ENCODE data around the gene KCNAB2.
A peak's percentile ranks its signal among the peaks of the same experiment; 100 is the strongest.

KCNAB2 gene

GRCh38 chr1:6129313-6129712, 83.6 kb downstream of the KCNAB2 start:
- no peak for DNase-seq (ENCODE audit: low read depth)

DNA sequence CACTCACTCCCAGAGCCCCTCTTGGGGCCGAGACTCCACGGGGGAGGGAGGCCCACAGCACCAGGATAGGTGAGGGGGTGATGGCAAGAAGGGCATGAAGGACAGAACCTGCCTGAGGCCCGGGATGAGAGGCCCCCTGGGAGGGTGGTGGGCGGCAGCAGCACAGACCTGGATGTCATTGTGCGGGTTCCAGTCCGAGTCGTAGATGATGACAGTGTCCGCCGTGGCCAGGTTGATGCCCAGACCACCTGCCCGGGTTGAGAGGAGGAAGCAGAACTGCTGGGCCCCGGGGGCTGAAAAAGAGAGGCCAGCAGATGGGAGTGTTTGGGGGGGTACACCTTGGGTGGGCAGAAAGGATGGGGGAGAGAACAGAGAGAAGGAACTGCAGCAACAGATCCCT, 84.3 kb downstream of the KCNAB2 start:
- no peak for DNase-seq (ENCODE audit: low read depth)

DNA sequence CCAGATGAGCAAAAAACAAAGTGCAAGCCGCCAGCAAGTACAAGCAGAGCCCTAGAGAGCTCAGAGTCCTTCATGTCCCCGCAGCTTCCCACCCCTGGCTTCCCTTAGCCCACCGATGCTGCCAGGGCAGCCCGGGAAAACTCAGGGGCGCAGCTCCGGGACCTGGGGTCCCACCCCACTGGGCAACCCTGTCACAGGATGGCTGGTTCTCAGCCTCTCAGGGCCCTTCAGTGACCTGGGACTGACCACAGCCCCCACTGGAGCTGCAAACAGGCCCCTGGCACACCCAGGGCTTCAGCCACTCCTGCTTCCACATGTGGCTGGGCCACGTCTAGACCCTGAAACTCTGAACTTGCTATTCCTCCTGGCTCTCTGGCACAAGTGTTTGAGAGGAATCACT, 84.9 kb downstream of the KCNAB2 start:
- DNase-seq (ENCODE audit: low read depth), result no peak

DNA sequence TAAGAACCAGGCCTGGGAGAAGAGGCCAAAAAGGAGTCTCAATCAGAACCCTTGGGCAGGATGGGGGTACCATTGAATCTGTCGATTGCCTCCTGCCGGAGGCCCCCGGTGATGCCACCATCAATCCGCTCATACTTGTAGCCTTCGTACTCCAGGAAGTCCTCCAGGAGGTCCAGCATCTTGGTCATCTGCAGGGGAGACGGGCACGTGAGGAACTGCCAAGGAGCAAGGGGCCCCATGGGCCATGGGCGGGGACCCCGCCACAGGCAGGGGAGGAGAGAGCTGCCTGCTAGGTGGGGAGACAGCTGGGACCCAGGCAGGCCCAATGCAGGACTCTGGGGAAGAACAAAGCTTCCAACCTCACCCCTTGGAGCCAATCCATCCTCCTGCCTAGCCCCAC, 85.9 kb downstream of the KCNAB2 start:
- no peak for DNase-seq (ENCODE audit: low read depth)

DNA sequence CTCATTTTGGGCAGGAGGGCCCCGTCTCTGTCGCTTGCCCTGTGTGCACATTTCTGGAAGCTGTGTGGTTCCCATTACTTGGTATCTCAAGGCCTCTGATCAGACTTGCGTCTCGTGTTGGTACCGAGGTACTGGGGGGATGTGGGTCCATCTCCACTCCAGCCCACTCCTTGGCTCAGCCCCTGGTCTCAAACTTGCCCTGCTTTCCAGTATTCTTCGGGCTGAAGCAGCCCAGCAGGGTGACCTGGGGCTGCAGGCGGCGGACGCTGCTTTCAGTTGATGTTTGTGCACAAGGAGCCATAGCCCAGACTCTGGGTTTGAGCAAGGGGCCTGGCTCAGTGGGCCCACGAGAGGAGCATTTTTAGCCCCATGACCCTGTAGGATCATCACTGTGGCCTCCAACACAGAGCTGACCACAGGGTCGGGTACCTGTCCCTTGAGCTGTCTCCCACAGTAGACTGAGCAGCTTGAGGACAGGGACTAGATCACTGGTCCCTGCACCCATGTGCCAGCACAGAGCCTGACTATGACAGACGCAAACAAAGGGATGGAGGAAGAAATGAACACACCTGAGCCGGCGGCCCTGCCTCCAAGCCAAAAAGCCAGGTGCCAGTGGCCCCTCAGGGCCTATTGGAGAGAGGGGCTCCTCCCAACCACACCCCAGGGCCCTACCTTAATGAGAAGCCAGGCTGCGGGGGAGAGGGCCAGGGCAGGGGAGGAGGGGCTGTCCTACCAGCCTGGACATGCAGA, 87.6 kb downstream of the KCNAB2 start:
- DNase-seq (ENCODE audit: low read depth), result no peak

DNA sequence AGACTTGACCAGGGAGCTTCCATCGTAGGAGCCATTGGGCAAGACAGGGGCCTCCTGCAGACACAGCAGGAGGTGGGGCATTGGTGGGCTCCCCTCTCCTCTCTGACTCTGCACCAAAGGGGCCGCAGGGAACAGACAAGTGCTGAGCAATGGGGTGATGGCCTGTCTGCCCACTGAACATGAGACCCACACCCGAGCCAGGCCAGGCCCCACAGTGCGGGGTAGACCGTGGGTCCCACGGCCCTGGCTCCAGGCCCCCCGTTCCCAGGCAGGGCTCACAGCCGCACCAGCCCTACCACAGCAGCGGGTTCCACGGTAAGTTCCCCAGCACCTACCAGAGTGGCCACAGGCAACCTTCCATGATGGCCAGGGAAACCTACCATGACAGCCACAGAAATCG, 88.5 kb downstream of the KCNAB2 start:
- no peak for DNase-seq (ENCODE audit: low read depth)

DNA sequence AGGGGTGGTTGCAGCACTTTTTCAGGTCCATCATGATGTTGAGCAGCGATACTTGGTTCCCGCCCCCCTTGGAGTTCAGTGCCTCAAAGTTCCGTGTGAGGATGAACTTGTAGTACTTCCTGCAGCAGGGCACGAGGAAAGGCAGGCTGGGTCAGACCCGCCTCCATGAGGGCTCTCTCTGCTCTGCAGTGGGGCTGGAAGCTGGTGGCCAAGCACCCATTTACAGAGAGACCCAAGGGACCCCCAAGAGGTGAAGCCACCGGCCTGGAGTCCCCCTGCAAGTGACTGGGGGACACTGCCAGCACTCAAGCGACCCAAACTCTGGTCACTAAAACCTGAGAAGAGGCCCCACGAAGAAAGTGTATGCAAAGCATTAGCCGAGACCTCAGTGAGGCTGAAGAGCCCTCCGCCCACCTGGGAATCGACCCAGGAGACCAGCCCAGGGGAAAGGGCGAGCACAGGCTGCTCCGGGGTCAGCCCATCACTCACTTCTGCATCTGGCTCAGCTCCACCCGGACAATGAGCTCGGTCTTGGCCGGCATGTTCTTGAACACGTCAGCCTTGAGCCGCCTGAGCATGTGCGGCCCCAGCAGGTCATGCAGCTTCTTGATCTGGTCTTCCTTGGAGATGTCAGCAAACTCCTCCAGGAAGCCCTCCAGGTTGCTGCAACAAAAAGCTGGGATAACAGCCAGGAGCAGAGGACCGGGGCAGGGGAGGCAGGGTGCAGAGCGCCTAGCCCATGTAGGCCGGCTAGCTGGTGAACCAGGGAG, 89.2 kb downstream of the KCNAB2 start:
- DNase-seq (ENCODE audit: low read depth), result no peak

DNA sequence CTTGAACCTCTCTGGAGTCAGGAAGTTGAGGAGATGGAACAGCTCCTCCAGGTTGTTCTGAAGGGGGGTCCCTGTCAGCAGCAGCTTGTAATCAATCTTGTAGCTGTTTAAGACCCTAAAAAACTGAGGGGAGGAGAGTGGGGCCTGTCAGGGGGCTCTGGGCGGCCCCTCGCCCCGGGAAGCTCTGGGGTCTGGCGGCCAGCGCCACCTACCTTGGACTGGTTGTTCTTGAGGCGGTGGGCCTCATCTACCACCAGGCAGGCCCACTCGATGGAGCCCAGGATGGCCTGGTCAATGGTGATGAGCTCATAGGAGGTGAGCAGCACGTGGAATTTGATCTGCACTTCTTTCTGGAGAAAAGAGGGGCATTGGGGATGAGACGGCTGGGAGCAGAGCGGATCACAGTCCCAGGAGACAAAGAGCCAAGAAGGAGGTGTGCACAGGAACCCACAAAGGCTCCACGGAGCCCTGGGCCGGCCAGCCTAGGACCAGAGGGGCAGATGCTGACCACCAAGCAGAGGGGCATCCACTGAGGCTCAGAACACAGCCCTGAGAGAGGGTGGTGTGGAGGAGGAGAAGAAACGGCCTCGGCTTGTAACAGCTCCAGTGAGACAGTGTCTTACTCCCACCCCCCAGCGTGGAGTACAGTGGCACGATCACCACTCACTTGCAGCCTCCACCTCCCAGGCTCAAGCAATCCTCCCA, 91.0 kb downstream of the KCNAB2 start:
- no peak for DNase-seq (ENCODE audit: low read depth)

- no peak for DNase-seq (ENCODE audit: low read depth)
Measured at GRCh38 chr1:6137758-6138157, 92.1 kb downstream of the KCNAB2 start.

GRCh38 chr1:6140413-6140812, 94.7 kb downstream of the KCNAB2 start:
- DNase-seq (ENCODE audit: low read depth), result no peak

GRCh38 chr1:6141592-6141991, 95.9 kb downstream of the KCNAB2 start:
- no peak for DNase-seq (ENCODE audit: low read depth)

- DNase-seq (ENCODE audit: low read depth), result no peak
Measured at GRCh38 chr1:6142036-6142621, 96.4 kb downstream of the KCNAB2 start.

- DNase-seq (ENCODE audit: low read depth), result no peak
Measured at GRCh38 chr1:6142734-6143133, 97.0 kb downstream of the KCNAB2 start.

DNA sequence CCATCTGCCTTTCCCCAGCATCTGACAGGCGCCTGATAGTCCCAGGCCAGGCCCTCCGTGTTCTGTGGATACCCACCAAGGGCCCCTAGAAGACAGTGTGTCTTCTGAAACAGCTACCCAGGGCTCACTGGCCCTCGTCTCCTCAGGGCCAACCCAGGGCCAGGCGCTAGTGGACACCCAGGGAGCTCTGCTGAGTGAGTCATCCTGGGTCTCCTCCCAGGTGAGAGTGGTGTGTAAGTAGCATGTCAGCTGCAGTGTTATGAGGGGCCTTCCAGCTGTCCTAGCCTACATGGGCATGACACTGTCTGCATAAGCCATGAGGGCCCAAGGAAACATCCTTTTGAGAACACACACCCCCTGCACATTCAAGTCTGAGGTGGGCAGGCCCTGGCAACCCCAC, 97.7 kb downstream of the KCNAB2 start:
- no peak for DNase-seq (ENCODE audit: low read depth)

DNA sequence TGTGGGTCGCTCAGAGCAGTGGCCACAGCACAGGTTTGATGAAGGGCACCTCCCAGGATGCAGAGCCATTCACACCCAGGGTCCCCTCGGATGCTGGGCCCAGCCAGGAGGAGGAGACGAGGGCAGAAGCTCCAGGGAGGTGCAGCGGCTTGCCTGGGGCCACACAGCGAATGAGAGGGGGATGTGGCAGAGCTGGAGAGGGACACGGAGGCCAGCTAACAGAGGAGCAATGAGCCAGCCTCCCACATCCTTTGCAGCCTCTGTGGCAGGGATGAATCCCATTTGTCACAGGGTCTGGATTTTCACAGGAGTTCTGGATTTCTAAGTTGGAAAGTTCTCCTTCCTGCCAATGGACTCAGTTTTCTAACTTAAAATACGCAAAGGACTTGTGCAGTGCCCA, 98.5 kb downstream of the KCNAB2 start:
- DNase-seq (ENCODE audit: low read depth), result no peak

DNA sequence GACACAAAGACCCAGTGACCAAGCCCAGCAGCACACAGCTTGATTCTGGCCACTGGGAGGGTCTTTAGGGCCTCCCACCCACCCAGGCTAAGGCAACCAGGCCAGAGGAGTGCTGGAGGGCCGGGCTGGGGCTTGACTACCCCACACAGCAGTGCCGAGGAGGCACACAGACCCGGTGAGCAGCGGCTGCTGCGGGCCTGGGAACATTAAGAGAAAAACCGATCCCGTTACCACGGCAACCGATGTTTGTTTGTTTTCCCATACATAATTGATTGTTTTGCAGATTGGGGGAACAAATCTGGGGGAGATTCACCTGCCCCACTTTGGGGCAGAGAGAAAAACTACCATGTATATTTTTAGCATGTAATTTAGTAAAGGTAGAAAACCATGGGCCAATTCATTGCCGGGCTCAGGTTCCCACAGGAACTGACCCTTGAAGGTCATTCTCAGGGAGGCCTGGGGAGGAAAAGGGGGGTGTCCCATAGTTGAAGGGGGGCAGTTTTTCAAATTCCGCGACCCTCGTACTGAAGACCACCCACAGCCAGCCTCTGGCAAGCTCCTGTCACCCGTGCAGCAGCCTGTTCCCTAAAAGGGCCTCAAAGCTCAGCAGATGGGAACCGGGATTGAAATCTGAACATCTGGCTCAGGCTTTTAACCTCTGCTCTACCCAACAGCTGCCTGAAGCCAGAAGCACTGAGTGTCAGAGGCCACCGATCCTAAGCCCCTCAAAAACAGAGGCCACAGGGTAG, 99.1 kb downstream of the KCNAB2 start:
- DNase-seq (ENCODE audit: low read depth), result no peak

DNA sequence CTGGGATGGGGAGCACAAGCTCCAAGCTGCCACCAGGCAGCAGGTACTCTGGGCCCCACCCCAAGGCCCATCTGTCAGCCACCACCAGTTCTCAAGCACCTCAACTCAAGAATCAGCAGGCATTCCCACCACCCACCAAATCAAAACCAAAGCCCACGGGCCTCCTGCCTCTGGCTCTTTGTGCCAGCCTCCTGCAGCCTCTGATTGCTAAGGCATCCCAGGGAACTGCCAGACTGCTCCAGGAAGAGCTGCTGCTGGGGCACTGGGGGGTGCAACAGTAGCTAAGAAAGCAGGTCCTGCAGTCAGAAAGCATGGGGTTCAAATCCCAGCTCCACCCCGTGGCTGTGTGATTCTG, 99.7 kb downstream of the KCNAB2 start:
- no peak for DNase-seq (ENCODE audit: low read depth)

DNA sequence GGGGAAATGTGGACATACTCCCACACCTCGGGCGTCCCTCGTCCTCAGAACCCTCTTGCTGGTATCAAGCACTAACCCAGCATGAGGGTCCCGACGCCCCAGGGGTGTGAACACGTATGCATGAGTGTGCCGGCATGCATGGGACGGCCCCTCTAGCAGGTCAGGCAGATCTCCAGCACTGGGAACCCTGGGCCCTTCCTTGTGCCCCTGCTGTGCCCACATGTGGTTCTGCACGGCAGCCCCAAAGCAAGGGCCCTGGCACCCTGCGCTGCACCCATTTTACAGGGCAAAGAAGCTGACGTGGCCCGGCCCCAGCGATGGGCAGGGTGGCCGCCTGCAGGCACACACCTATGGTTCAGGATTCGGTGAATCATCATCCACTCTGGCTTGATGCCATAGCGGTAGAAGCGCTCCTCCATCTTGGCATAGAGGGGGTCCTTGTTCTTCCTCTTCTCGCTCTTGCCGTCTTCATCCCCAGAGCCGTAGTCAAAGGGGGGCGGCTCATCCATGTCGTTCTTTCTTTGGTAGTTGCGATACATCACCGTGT, 100.2 kb downstream of the KCNAB2 start:
- no peak for DNase-seq (ENCODE audit: low read depth)

DNA sequence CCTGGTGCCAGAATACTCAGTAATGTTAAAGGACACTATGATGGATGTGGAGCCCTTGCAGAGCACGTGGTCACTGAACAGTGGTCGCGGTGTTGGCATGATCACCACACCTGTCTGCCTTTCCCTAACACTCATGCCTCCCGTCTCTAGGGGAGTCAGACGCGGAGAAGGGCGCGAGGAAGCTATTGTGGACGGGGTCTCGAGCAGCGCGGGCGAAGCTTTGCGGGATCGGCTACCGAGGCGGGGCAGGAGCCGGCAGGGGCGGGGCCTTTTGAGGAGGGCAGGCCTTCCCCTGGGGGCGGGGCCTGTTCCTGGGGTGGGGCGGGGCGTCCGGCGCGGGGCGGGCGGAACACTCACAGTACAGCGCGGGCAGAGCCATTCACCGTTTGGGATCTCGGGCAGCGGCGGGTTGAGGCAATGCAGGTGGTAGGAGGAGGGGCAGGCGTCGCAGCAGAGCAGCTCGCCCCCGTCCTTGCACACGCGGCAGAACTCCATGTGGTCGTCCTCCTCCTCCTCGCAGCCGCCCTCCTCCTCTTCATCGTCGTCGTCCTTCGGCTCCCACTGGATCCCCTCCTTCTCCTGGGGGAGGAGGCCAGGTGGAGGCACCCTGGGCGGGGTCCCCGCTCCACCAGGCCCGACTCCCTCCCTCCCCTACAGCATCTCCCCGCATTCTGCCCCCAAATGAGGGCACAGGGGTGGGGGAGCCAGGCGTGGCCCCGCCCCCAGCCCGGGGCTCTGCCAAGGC, 103.0 kb downstream of the KCNAB2 start:
- peak; percentile 28 for DNase-seq (ENCODE audit: low read depth)

GRCh38 chr1:6149597-6149996, 103.9 kb downstream of the KCNAB2 start:
- DNase-seq (ENCODE audit: low read depth), result no peak
